Naive thymus-derived CD4-positive, alpha-beta T cell (primary cell): ENCODE measurements around the gene GPR132. TPM values are rescaled to one million over a fixed set of nuclear protein-coding genes. Genes with fewer than 3 reads are reported as not detected.

Experiments
- ATAC-seq: fragments of 150-1000 bp; cut with Tn5 transposase; 2 replicates; pipeline ENCODE4 v1.10.0; 2021; ENCODE audit warnings: mild to moderate bottlenecking, moderate library complexity
- CTCF ChIA-PET: fragments of 350-600 bp; sonication (Branson Sonifier 250); formaldehyde crosslinking; loops from one replicate; lab custom pipeline; 2021; ENCODE audit warnings: antibody characterized with exemption; lab: Charles Lee
- POLR2A ChIA-PET: fragments of 350-600 bp; sonication (Branson Sonifier 250); formaldehyde crosslinking; loops from one replicate; lab custom pipeline; 2021; ENCODE audit warnings: antibody characterized with exemption, inconsistent platforms; lab: Charles Lee
- DNase-seq, 9 donors: peaks; one replicate each; pipeline versions ENCODE4 v3.0.0 to v3.0.0-alpha.2; 2020 to 2022; ENCODE audit warnings: mixed read lengths in 1 of 9
- H3K27ac ChIP-seq: one replicate; pipeline ENCODE4 v1.7.0; 2013; ENCODE audit warnings: mild to moderate bottlenecking, low read depth, low read length, moderate library complexity
- H3K27me3 ChIP-seq, 2 donors: one replicate each; pipeline ENCODE4 v1.7.0; 2013; ENCODE audit warnings: low read length in 2 of 2, mild to moderate bottlenecking in 2 of 2, moderate library complexity in 2 of 2; ENCODE audit not compliant: control insufficient read depth in 2 of 2, insufficient read depth in 2 of 2
- H3K36me3 ChIP-seq, 3 experiments: 1 replicate in 2 of 3; 2 replicates in 1 of 3; pipeline ENCODE4 v1.7.0; 2013; ENCODE audit warnings: low read length in 3 of 3, mild to moderate bottlenecking in 3 of 3, moderate library complexity in 1 of 3; ENCODE audit not compliant: insufficient read depth in 3 of 3, control insufficient read depth in 2 of 3
- H3K4me1 ChIP-seq, 2 donors: one replicate each; pipeline ENCODE4 v1.7.0; 2013; ENCODE audit warnings: low read length in 2 of 2, mild to moderate bottlenecking in 2 of 2, moderate library complexity in 1 of 2; ENCODE audit not compliant: control insufficient read depth in 2 of 2, insufficient read depth in 2 of 2
- H3K4me3 ChIP-seq: 2 replicates; pipeline ENCODE4 v1.7.0; 2013; ENCODE audit warnings: mild to moderate bottlenecking, low read length
- H3K9me3 ChIP-seq, 3 experiments: 1 replicate in 2 of 3; 2 replicates in 1 of 3; pipeline ENCODE4 v1.7.0; 2013; ENCODE audit warnings: low read length in 3 of 3; ENCODE audit not compliant: control insufficient read depth in 2 of 3
- H3K27ac Mint-ChIP-seq, 9 donors: one replicate each; pipeline ENCODE4 v1.8.0; 2020 to 2022; ENCODE audit warnings: mixed read lengths in 9 of 9, mild to moderate bottlenecking in 8 of 9, moderate library complexity in 5 of 9, inconsistent platforms in 2 of 9
- H3K27me3 Mint-ChIP-seq, 5 donors: one replicate each; pipeline ENCODE4 v1.8.0; 2021 to 2022; ENCODE audit warnings: mixed read lengths in 5 of 5, mild to moderate bottlenecking in 1 of 5
- H3K36me3 Mint-ChIP-seq, 5 donors: one replicate each; pipeline ENCODE4 v1.8.0; 2020 to 2022; ENCODE audit warnings: mixed read lengths in 5 of 5, mild to moderate bottlenecking in 3 of 5, inconsistent platforms in 1 of 5
- H3K4me1 Mint-ChIP-seq, 7 donors: one replicate each; pipeline ENCODE4 v1.8.0; 2020 to 2022; ENCODE audit warnings: mixed read lengths in 7 of 7, mild to moderate bottlenecking in 3 of 7, inconsistent platforms in 1 of 7
- H3K4me3 Mint-ChIP-seq, 10 donors: one replicate each; pipeline ENCODE4 v1.8.0; 2020 to 2022; ENCODE audit warnings: mild to moderate bottlenecking in 10 of 10, mixed read lengths in 10 of 10, moderate library complexity in 6 of 10, inconsistent platforms in 2 of 10
- H3K9me3 Mint-ChIP-seq, 11 donors: one replicate each; pipeline ENCODE4 v1.8.0; 2020 to 2022; ENCODE audit warnings: mixed read lengths in 11 of 11, mild to moderate bottlenecking in 4 of 11, inconsistent platforms in 1 of 11, moderate library complexity in 1 of 11
- intact Hi-C, 2 donors: fragments of 100-400 bp; cut with micrococcal nuclease; formaldehyde crosslinking; loops; one replicate each; pipeline ENCODE4 v1.15.1; 2023
- polyA plus RNA-seq, 2 donors: library from polyadenylated mRNA; unstranded; fragments of 300-500 nt; fragmentation: Illumina TruSeq; gene quantifications; one replicate each; pipeline ENCODE4 v1.2.3, GENCODE V29; 2021
- total RNA-seq, 6 experiments: library from RNA in 5 of 6; stranded (reverse) in 5 of 6; gene quantifications; 1 replicate in 5 of 6; 2 replicates in 1 of 6; pipeline ENCODE4 v1.2.3 and lab custom pipeline; 2021 to 2026

The GPR132 gene
- total and polyA plus RNA-seq, 7 experiments from 2014 or later: 9.3 to 58.7 (median 40.2) TPM

DNA sequence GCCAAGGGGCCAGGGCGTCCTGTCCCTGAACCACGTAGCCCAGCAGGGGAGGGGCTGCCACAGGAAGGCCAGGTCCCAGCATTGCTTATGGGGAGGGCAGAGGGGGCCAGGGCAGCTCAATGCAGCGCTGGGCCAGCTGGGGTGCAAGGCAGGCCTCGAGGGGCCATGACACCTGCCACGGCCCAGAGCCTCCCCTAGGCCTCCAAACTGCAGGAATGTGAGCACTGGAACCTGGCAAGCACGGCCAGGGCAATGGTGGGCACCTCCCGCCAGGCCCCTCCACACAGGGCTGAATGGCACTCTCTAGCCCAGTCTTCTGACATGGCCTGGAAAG lies 32.5 kb upstream of the GPR132 start:
- peaks cover 0 to 17% (median 0%) of the 10 kb centered on the region in 5 donors for H3K27me3 Mint-ChIP-seq
- H3K27me3 ChIP-seq: no peaks in the 10 kb centered on the region
- no peak overlapping the region for H3K4me3 Mint-ChIP-seq
- ATAC-seq (no peak), DNase-seq (no peak)
- peaks cover 7 to 9% of the 10 kb centered on the region in 2 donors for H3K4me1 ChIP-seq
- H3K4me1 Mint-ChIP-seq: peaks cover 0 to 13% (median 10%) of the 10 kb centered on the region in 7 donors
- H3K4me3 ChIP-seq: no peak overlapping the region
- no peak overlapping the region for H3K27ac Mint-ChIP-seq
- intact Hi-C loops: loop anchor here in 1 of 2 donors (10.0 kb wide), 1 partner anchor 397 kb away; the partner anchor contains the start of gene TEDC1
- H3K9me3 ChIP-seq: no peaks in the 10 kb centered on the region
- H3K9me3 Mint-ChIP-seq: peaks cover 0 to 8% (median 0%) of the 10 kb centered on the region in 11 donors
- CTCF ChIA-PET: interaction anchor here (0.7 kb wide), 1 partner anchor 34 kb away, joined by 3 read pairs; no protein-coding TSS in a partner anchor
- no peak overlapping the region for H3K27ac ChIP-seq
- H3K36me3 Mint-ChIP-seq: no peaks in the 10 kb centered on the region
- H3K36me3 ChIP-seq: no peaks in the 10 kb centered on the region
- POLR2A ChIA-PET: interaction anchor here (0.6 to 1.0 kb wide), 2 partner anchors 12 to 31 kb away, joined by 3 to 4 read pairs; no protein-coding TSS in a partner anchor

DNA sequence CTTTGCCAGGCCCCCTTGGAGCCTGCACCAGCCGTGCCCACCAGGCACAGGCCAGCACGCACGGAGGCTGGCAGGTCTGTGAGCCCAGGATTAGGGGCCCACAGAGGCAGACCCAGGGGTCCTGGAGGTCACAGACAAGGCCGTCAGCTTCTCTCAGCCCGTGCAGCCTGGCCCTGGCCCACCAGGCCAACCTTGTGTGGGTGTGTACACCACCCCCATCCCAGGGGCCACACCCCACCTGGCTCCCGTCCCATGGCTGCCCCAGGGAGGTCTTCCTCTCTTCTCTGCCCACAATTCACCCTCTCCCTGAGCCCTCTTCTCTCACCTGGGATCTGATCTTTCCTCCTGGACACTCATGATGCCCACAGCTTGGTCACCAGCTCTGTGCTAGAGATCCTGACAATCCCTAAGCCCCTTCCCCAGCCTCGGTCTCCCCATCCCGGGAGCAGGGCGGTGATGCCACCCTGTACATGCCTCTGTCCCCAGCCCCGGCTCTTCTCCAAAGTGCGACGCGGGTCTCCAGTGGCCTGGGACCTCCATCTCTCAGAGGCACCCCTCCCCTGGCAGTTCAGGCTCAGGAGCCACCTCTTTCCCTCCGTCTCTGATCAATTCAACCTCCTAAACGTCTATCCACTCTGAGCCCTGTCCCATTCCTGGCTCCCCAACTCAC lies 31.1 kb upstream of the GPR132 start:
- POLR2A ChIA-PET: no interaction called here
- Mint-ChIP-seq H3K4me1 (peaks cover 0 to 13% (median 10%) of the 10 kb centered on the region in 7 donors), H3K4me3 (peak overlapping the region in 2 of 10 donors; percentile 15 to 26), H3K36me3 (no peaks in the 10 kb centered on the region), H3K9me3 (peaks cover 0 to 8% (median 0%) of the 10 kb centered on the region in 11 donors), H3K27ac (no peak overlapping the region), H3K27me3 (peaks cover 0 to 9% (median 0%) of the 10 kb centered on the region in 5 donors)
- H3K4me3 ChIP-seq: no peak overlapping the region
- H3K36me3 ChIP-seq: no peaks in the 10 kb centered on the region
- ATAC-seq (no peak), DNase-seq (no peak)
- CTCF ChIA-PET: no interaction called here
- no peaks in the 10 kb centered on the region for H3K27me3 ChIP-seq
- intact Hi-C loops: loop anchor here in 1 of 2 donors (10.0 kb wide), 1 partner anchor 398 kb away; the partner anchor contains the start of gene TEDC1
- no peaks in the 10 kb centered on the region for H3K9me3 ChIP-seq
- H3K4me1 ChIP-seq: peaks cover 7 to 15% of the 10 kb centered on the region in 2 donors
- H3K27ac ChIP-seq: no peak overlapping the region

DNA sequence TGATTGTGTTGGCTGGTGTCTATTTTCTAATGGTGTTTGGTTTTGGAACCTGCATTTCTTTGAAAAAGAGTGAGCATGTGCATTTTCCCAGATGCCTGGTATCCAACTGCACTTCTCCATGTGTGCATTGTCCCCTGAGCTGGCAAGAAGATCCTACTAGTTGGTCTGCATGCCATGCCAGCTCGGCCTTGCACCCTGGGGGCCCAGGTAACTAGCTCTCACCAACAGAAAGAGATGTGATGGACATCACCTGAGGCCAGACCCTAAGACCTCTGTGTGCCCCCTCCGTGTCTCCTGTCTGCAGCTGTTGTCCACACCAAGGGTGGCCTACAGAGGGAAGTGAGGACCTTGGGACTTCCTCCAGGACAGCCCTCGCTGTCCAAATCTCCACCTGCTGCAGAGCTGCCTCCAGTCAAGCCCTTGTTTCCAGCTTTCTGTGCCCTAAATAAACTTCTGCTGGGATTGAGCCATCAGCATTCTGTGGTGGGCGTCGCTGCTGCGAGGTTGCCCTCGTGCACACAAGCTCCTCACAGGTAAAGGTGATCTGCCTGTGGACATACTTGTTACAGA lies 30.1 kb upstream of the GPR132 start:
- Mint-ChIP-seq H3K9me3 (peaks cover 0 to 8% (median 0%) of the 10 kb centered on the region in 11 donors), H3K4me3 (peak overlapping the region in 9 of 10 donors; percentile 42 to 78 (median 55)), H3K27me3 (peaks cover 0 to 9% (median 0%) of the 10 kb centered on the region in 5 donors), H3K36me3 (no peaks in the 10 kb centered on the region), H3K4me1 (peaks cover 5 to 19% (median 15%) of the 10 kb centered on the region in 7 donors), H3K27ac (peak overlapping the region in 3 of 9 donors; percentile 5 to 42 (median 12))
- Histone ChIP-seq H3K27ac (no peak overlapping the region), H3K27me3 (no peaks in the 10 kb centered on the region), H3K36me3 (no peaks in the 10 kb centered on the region), H3K4me1 (peaks cover 11 to 15% of the 10 kb centered on the region in 2 donors), H3K9me3 (no peaks in the 10 kb centered on the region), H3K4me3 (no peak overlapping the region)
- ATAC-seq (no peak), DNase-seq (no peak)
- ChIA-PET CTCF (no interaction called here), POLR2A (no interaction called here)
- intact Hi-C loops: loop anchor here in 1 of 2 donors (10.0 kb wide), 1 partner anchor 399 kb away; the partner anchor contains the start of gene TEDC1

DNA sequence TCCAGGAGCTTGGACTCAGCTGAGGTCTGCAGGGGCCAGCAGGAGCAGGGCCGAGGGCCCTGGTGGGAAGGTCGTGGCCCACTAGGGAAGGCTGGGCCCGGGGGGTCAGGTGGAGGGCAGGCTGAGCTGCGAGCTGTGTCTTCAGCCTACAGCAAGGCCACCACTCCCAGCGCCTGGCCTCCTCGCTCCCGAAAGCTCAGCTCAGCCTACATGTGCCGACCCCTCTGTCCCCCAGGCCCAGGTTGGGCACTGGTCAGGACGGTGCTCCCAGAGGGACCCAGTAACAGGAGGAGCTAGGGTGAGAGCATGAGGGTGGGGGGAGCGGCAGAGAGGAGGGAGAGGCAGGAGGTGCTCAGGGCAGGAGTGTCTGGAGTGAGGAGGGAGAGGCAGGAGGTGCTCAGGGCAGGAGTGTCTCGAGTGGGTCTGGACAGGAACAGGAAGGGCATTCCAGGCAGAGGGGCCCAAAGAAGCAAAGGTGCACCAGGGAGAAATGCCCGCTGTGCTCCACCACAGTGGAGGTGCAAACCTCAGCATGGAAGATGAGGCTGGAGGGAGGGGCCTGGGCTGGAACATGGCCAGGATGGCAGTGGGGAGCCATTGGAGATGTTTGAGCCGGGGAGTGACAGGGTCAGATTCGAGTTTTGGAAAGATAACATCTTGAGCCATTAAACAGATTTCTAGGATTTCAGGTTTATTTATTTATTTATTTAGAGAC lies 29.1 kb upstream of the GPR132 start:
- DNase-seq (peak in 1 of 9 donors; percentile 11), ATAC-seq (no peak)
- peaks cover 0 to 3% (median 0%) of the 10 kb centered on the region in 11 donors for H3K9me3 Mint-ChIP-seq
- Histone ChIP-seq H3K27ac (peak overlapping the region; percentile 87), H3K27me3 (no peaks in the 10 kb centered on the region), H3K9me3 (no peaks in the 10 kb centered on the region), H3K4me1 (peaks cover 14 to 15% of the 10 kb centered on the region in 2 donors), H3K4me3 (peak overlapping the region; percentile 67), H3K36me3 (no peaks in the 10 kb centered on the region)
- H3K4me1 Mint-ChIP-seq: peaks cover 5 to 19% (median 16%) of the 10 kb centered on the region in 7 donors
- CTCF ChIA-PET: interaction anchor here (0.7 kb wide), 1 partner anchor 38 kb away, joined by 3 read pairs; no protein-coding TSS in a partner anchor
- peaks cover 0 to 5% (median 0%) of the 10 kb centered on the region in 5 donors for H3K27me3 Mint-ChIP-seq
- POLR2A ChIA-PET: interaction anchor here (0.6 to 1.1 kb wide), 3 partner anchors 14 to 73 kb away, joined by 3 read pairs; partner anchors contain the start of genes CDCA4 and GPR132
- H3K4me3 Mint-ChIP-seq: peak overlapping the region; percentile 46 to 84 (median 72)
- intact Hi-C loops: loop anchor here in 1 of 2 donors (5.0 to 10.0 kb wide), 6 partner anchors 73 to 433 kb away; partner anchors contain the start of genes BRF1, JAG2, NUDT14 and TEDC1
- H3K36me3 Mint-ChIP-seq: no peaks in the 10 kb centered on the region
- peak overlapping the region in 8 of 9 donors; percentile 41 to 77 (median 62) for H3K27ac Mint-ChIP-seq

DNA sequence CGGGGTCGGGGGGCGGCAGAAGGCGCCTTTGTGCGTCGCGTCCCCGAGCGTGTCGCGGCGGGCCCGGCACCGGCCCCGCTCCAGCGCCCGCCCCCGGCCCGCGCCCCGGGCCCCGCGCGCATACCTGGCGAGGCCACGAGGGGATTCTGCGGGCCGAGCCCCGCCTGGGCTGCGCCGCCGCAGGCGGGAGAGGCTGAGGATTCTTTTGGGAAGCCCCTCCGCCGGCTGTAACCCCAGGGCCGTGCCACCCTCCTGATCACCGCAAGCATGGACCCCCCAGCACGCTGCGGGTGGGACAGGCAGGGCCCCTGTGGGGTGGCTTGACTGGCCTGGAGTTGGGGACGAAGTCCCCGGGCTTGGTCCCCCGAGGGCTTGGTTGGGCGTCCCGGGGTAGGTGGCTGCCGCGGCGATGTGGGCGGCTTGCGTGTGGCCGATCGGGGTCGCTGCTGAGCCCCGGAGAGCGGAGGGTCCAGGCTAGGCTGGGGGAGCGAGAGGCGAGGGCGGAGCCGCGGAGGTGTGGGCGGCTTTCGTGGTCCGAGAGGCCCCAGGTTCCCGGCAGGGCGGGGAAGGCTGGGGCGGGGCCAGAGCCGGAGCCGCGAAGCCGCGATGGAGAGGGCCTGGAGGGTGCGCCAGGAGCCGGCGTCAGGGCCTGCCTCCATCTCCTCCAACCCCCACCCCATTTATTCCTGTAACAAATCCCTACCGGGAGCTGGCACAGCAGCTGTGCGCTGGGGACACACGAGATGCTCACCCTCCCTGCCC lies 28.4 kb upstream of the GPR132 start:
- POLR2A ChIA-PET: interaction anchor here (0.6 to 1.1 kb wide), 5 partner anchors 8 to 124 kb away, joined by 3 read pairs; partner anchors contain the start of genes CDCA4 and GPR132
- CTCF ChIA-PET: no interaction called here
- H3K27ac Mint-ChIP-seq: peak overlapping the region in 6 of 9 donors; percentile 41 to 72 (median 60)
- intact Hi-C loops: loop anchor here (1.0 to 10.0 kb wide), 10 partner anchors 74 to 434 kb away; partner anchors contain the start of genes BRF1 (in 2 of the 2), NUDT14 (in 2 of the 2), TEDC1 (in 2 of the 2) and JAG2 (in 1 of the 2)
- H3K9me3 Mint-ChIP-seq: no peaks in the 10 kb centered on the region
- Histone ChIP-seq H3K9me3 (no peaks in the 10 kb centered on the region), H3K36me3 (no peaks in the 10 kb centered on the region), H3K4me1 (peaks cover 14 to 15% of the 10 kb centered on the region in 2 donors), H3K4me3 (peak overlapping the region; percentile 67), H3K27ac (peak overlapping the region; percentile 87), H3K27me3 (no peaks in the 10 kb centered on the region)
- H3K4me1 Mint-ChIP-seq: peaks cover 5 to 22% (median 16%) of the 10 kb centered on the region in 7 donors
- peak overlapping the region; percentile 46 to 84 (median 72) for H3K4me3 Mint-ChIP-seq
- peaks cover 0 to 1% (median 0%) of the 10 kb centered on the region in 5 donors for H3K36me3 Mint-ChIP-seq
- ATAC-seq (peak; percentile 47), DNase-seq (peak in 7 of 9 donors; percentile 23 to 84 (median 31))
- peaks cover 0 to 4% (median 0%) of the 10 kb centered on the region in 5 donors for H3K27me3 Mint-ChIP-seq
